Hematopoietic multipotent progenitor cell treated with erythropoietin and hydrocortisone succinate and interleukin-3 and kit ligand, for 4 days (in vitro differentiated cells): ENCODE data around the gene RANBP17.

Experiments used
- DNase-seq: peaks from one replicate; pipeline ENCODE4 v3.0.0-alpha.2; 2015

RANBP17 gene

DNA sequence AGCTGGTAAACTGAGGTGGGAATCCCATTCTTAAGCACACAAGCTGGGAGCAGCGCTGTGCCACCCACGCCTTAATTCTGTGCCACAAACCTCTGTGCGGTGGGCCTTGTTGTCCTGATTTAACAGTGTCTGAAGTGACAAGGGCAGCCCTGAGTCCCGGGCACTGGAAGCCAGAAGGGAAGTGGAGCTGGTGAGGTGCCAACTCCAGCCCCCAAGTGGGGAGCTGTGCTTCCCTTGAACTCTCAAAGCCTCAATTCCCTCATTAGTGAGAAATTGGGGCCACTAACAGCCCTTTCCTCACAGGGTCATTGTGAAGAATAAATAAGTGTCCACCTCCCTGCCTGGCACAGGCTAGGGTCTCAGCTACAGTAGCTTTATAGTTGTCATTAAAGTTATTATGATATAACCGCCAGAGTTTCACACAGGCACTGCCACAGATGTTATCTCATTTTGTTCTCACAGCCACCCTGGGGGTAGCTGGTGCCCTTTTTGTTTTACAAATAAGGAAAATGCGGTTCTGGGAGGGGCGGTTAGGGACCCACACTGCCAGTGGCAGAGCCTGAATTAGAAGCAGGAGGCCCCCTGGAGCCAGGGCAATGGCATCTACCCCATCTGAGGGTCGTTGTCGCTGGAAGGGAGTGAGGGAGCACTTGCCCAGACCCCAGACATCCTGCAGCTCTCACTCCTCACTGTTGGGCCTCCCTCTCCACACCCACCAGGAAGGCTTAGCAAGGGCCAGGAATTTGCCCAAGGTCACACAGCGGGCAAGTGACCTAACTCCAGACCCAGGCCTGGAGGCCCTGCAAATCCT, 445.2 kb downstream of the RANBP17 start:
- DNase-seq: peak; percentile 68

GRCh38 chr5:171307789-171308452, 446.1 kb downstream of the RANBP17 start:
- no peak for DNase-seq

DNA sequence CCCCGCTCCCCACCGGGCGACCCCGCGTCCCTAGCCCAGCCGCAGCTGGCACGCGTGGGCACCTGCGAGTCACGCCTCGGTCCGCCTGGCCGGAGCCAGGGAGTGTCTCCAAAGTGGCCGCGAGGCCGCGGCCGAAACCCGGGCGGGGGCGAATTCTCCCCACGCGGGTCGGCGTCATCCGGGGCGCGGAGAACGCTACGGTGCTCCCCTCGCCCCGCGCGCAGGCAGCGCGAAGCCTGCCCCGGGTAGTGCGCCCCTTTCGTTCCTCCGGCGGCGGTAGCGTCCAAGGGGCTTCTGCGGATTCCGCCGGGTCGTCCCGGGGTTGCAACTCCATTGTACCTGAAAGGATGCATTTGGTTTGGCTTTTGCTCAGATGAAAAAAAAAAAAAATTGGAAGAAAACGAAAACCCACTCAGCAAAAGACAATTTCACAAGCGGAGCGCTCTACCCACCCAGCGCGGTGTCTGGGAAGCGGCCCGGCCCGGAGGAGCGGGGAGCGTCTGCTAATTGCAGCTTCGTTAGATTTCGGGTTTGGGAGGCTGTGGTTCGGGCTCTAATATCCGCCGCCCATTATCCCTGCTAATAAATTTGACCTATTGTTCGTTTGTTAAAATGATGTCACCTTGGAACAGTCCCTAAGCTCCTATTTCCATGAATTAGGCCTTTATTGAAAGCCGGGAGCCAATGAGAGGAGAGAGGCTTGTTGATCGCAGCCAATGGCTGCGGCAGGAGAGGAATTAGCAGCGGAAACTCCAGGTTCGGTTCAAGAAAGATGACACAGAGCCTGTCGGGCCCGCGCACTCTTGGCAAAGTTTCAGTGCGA, 446.8 kb downstream of the RANBP17 start, which contains the start of gene TLX3:
Gene TLX3 (plus strand): TSS at position 796 of the 823 bp plus-strand sequence. CDS start 118 bp downstream, outside the sequence.
- DNase-seq: peak; percentile 68

DNA sequence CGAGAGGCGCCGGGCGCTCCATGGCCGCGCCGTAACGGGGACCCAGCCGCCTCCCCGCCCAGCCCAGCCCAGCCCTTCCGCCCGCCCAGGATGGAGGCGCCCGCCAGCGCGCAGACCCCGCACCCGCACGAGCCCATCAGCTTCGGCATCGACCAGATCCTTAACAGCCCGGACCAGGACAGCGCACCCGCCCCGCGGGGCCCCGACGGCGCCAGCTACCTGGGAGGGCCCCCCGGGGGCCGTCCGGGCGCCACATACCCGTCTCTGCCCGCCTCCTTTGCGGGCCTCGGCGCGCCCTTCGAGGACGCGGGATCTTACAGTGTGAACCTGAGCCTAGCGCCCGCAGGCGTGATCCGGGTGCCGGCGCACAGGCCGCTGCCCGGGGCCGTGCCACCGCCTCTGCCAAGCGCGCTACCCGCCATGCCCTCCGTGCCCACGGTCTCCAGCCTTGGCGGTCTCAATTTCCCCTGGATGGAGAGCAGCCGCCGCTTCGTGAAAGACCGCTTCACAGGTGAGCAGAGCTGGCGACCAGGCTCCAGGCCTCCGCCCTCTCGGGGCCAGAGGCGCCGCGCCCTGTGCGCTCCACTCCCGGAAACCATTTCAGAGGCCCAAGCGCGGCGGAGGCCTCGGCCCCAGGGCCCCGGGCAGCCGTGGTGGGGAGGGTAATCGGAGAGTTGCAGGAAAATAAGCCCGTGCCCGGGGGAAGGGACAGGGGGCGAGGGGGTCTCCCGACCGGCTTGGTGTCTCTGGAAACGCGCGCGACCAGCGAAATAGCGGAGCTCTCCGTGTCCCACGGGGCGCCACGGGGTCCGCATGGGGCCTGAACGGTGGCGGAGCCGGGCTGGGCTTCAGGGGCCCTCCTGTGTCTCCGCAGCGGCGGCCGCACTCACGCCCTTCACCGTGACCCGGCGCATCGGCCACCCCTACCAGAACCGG, 447.7 kb downstream of the RANBP17 start:
- DNase-seq: peak; percentile 26

DNA sequence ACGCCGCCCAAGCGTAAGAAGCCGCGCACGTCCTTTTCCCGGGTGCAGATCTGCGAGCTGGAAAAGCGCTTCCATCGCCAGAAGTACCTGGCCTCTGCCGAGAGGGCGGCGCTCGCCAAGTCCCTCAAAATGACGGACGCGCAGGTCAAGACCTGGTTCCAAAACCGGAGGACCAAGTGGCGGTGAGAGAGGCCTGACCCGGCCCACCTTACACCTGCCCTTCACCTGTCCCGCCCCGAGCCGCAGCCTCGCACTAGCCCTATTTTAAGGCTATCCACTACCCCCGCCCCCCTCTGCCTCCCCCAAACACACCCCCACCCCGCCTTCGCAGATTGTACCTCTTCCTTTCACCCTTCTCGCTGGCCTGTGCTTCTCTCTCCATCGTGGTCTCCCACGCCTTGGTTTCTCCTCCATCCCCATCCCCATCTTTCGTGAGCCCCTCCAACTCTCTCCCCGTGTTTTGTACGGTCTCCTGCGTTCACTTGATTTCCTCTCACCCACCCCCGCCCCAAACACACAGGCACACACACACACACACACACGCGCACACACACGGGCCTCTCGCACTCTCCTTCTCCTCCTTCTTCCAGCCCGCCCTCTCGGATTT, 448.5 kb downstream of the RANBP17 start:
- DNase-seq: peak; percentile 75

- peak; percentile 11 for DNase-seq
Observed at GRCh38 chr5:171310819-171311321, 449.1 kb downstream of the RANBP17 start.

- peak; percentile 62 for DNase-seq
Observed at GRCh38 chr5:171311322-171312077, 449.7 kb downstream of the RANBP17 start.

GRCh38 chr5:171312129-171312974, 450.5 kb downstream of the RANBP17 start:
- no peak for DNase-seq

GRCh38 chr5:171313481-171314206, 451.8 kb downstream of the RANBP17 start:
- no peak for DNase-seq

DNA sequence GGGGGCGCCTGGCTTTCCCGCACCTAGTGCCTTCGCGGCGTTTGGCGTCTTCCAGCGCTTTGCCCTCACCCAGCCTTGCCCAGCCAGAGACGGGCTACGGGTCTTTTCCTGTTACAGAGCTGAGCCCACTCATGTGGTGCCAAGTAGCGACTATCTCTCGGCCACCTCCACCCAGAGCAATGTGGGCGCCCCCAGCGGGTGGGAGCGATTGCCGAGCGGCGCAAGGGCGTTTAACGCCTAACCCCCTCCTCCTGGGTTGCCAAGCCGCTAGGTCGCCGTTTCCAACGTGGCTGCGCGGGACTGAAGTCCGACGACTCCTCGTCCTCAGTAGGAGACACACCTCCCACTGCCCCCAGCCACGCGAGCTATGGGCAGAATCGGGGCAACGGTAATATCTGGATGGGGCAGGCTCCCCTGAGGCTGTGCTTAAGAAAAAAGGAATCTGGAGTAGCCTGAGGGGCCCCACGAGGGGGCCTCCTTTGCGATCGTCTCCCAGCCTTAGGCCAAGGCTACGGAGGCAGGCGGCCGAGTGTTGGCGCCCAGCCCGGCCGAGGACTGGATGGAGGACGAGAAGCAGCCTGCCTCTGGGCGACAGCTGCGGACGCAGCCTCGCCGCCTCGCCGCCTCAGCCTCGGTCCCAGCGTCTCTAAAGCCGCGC, 453.0 kb downstream of the RANBP17 start:
- no peak for DNase-seq

DNA sequence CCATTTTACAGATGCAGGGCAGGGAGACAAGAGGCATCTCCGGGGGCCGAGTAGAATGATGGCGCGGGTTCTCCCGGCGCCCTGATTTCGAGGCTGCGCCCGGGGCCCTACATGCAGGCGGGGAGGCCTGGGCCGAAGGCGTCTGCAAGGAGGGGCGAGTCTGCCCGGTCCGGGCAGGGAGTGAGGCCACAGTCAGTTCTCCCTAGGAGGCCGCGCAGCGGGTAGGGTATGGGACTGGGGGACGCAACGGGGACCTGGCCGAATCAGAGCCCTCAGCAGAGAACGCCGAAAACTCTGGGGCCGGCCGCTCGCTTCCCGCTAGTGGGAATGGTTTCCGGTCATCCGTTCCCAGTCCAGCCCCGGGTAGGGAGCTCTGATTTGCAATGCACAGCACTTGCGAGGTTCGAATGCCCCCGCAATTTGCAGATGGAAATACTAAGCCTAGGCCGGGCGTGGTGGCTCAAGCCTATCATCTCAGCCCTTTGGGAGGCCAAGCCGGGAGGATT, 453.6 kb downstream of the RANBP17 start:
- DNase-seq: no peak

- no peak for DNase-seq
Observed at GRCh38 chr5:171315925-171316257, 454.1 kb downstream of the RANBP17 start.

DNA sequence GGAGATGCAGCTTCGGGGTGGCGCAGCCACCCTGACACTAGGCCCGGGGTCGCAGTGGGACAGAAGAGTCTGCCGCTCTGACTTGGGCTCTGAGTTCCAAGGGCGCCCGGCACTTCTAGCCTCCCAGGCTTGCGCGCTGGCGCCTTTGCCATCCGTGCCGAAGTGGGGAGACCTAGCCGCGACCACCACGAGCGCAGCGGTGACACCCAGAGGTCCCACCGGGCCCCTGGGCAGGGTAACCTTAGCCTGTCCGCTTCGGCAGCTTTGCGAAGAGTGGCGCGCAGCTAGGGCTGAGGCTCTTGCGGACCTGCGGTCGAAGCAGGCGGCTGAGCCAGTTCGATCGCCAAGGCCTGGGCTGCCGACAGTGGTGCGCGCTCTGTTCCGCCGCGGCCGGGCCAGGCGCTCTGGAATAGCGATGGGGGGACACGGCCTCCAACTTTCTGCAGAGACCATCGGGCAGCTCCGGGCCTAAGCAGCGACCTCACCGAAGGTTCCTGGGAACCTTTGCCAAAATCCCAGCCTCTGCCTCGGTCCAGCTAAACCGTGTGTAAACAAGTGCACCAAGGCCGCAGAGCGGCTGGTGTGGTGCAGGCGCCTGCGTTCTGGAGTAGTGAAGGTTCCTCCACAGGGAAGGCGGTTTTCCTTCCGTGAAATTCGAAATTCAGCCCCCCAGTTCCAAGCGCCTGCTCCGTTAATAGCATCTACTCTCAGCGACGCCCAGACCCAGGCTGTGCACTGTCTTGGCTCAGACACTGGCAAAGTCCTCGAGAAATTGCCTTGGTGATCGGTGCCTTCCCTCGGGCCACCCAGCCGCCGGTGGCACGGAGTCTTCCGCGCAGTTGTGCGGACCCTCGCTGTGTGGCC, 454.7 kb downstream of the RANBP17 start:
- DNase-seq: no peak

GRCh38 chr5:171317230-171317629, 455.4 kb downstream of the RANBP17 start:
- DNase-seq: peak; percentile 57

GRCh38 chr5:171318026-171318425, 456.2 kb downstream of the RANBP17 start:
- no peak for DNase-seq

GRCh38 chr5:171321447-171321846, 459.6 kb downstream of the RANBP17 start:
- DNase-seq: no peak

DNA sequence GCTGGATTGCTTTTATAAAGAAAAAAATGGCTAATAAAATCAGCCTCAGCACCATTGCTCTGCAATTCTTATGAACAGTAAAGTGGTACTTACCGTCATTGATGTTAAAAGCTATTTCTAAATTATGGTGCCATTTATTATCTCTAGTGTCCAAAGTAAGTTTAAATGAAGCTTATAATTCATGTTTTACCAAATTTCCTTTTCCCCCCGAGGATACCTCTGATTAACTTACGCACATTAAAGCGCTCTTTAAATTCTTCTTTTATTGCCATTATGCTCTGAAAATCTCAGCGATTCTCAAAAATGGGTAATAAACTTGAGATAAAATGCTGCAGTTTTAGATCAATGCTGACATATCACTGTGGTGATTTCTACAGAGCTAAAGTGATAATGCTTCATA, 460.7 kb downstream of the RANBP17 start:
- DNase-seq: no peak
